HG02642 (cell line): ENCODE measurements around the gene PITRM1.

Source experiments
- ATAC-seq: cut with Tn5 transposase; IDR thresholded peaks from one replicate; pipeline ENCODE4 v1.9.1; 2021; ENCODE audit warnings: mild to moderate bottlenecking; ENCODE audit not compliant: unreplicated experiment, poor library complexity

PITRM1 gene

GRCh38 chr10:3167611-3168330 lies 4.8 kb downstream of the PITRM1 start:
- ATAC-seq: no peak

DNA sequence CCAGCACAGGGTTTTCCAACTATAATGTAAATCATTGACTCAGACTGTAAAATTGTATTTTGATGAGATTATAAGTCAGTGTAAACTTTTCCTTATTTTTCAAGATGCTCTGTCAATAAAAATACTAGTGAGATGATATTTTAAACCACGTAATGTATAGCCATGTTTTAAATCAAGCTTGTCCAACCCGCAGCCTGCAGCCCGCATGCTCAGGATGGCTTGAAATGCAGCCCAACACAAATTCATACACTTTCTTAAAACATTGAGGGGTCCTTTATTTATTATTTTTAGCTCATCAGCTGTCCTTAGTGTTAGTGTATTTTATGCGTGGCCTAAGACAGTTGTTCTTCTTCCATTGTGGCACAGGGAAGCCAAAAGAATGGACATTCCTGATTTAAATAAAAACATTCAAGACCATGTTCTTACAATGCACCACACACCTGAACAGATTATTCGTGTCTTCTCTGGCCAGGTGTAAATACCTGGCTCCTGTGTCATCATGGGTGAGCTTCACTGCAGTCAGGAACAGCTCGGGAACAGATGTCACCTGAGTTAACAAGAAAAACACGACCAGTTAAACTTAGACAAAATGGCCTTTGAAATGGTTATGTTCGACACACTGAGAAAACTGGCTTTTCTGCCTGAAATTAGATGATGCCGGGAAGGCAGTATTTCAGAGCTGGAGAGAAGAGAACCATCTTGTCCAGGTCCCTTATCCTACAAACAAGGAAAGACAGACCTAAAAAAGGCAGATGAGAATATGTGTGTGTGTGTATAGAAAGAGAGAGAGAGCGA lies 5.9 kb downstream of the PITRM1 start:
- ATAC-seq: no peak

DNA sequence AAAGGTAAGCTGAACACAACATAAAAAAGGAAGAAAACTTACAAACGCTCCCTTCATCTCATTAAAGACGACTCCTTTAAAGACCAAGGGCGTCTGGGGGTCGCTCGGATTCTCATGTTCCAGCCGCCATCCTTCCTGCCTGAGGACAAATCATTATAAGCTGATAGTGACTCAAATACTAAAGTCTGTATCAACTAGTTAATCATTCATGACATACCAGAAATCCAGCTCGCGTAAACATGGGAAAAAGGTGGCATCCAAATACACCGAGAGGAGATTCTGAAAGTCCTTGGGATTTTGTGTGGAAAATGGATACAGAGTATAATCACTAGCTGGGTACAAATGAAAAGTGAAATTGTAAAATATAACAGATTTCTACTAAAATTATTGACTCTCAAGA lies 7.4 kb downstream of the PITRM1 start:
- ATAC-seq: no peak

DNA sequence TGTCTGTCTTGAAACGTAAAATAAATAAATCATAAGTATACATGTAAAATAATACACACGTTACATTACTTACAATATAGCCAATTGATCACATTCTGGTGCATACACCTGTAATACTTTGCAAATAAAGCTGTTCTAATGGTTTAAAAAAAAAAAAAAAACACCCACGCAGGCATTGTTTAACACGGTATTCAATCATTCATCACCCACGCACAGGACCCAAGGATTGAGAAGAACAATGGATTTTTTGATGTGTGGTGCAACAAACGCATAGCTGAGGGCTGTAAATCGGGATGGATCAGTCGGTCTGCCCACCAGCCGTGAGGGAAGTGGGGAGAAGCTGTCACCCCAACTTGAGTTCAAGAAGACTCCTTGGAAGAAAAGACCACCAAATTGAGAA lies 8.7 kb downstream of the PITRM1 start:
- no peak for ATAC-seq

- ATAC-seq: no peak
Measured at GRCh38 chr10:3162533-3162932, 10.0 kb downstream of the PITRM1 start.

- ATAC-seq: no peak
Measured at GRCh38 chr10:3159152-3159551, 13.4 kb downstream of the PITRM1 start.

- ATAC-seq: no peak
Measured at GRCh38 chr10:3154666-3155065, 17.9 kb downstream of the PITRM1 start.

DNA sequence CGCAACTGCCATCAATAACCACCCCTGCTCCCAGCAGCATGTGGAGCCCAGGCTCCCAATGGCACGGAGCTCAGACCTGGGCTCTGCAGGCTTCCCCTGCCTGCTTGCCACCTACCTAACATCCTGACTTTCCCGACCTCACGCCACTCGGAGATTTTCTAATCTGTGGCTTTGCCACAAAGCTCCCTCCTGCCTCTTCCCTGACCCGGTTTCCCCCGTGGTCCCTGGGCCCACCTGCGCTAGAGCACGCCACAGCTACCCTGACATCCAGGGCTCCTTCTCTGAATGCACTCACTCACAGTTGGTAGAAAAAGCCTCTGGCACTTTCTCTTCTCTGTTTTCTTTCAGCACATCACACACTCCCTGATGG lies 20.0 kb downstream of the PITRM1 start:
- no peak for ATAC-seq

DNA sequence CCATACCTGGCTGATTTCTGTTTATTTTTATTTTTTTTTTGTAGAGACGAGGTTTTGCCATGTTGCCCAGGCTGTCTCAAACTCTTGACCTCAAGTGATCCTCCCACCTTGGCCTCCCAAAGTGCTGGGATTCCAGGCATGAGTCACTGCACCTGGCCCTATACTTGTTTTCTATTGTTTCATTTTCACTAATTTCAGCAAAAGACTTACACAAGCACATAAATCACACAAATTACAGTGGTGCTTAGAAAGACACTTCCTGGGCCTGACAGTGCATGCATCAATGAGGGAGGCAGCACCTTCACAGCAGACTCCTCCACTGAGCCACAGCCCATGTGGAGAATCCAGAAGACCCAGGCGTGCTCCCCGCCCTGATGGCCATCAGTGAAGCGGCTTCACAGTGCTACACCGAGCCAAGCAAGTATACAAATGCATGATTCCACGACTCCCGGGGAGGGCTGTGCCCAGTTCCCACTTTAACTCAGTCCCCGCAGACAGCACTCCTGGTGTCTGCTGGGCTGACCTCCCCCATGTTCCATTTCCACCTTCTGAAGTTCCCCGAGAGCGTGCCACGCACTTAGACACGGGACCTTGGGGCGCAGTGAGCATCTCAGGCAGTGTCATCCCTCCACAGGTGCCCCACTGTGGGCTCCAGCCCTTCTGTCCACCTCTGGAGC lies 20.6 kb downstream of the PITRM1 start:
- no peak for ATAC-seq

GRCh38 chr10:3150961-3151360 lies 21.6 kb downstream of the PITRM1 start:
- ATAC-seq: no peak

- no peak for ATAC-seq
Measured at GRCh38 chr10:3150366-3150765, 22.2 kb downstream of the PITRM1 start.

- no peak for ATAC-seq
Measured at GRCh38 chr10:3149918-3150317, 22.7 kb downstream of the PITRM1 start.

- no peak for ATAC-seq
Measured at GRCh38 chr10:3148994-3149393, 23.6 kb downstream of the PITRM1 start.

GRCh38 chr10:3148041-3148440 lies 24.5 kb downstream of the PITRM1 start:
- ATAC-seq: no peak

- ATAC-seq: no peak
Measured at GRCh38 chr10:3147117-3147820, 25.3 kb downstream of the PITRM1 start.

GRCh38 chr10:3146289-3146688 lies 26.3 kb downstream of the PITRM1 start:
- ATAC-seq: no peak

- no peak for ATAC-seq
Measured at GRCh38 chr10:3145366-3145765, 27.2 kb downstream of the PITRM1 start.

GRCh38 chr10:3143791-3144434 lies 28.7 kb downstream of the PITRM1 start:
- no peak for ATAC-seq

DNA sequence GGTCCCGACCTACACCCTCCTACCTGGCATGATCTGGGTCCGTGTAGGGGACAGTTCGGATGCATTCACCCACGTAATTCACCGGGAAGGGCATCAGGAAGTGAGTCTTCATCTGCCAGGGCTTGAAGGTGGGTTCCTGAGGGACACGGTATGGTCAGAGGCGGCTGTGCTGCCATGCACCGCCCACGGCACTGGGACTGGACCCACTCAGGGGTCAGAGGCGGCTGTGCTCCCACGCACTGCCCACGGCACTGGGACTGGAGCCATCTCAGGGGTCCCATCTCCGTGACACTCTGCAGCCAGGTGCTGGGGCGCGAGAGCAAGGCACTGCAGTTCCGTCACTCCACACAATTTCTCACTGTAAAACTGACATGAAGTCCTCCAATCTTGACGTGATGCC lies 29.2 kb downstream of the PITRM1 start:
- no peak for ATAC-seq

- no peak for ATAC-seq
Measured at GRCh38 chr10:3142146-3142875, 30.3 kb downstream of the PITRM1 start.
